CD1c-positive myeloid dendritic cell (primary cell): ENCODE measurements around the gene S100A5.
"Not testable (repeated sequence)": the region's sequence is repeated elsewhere in the genome, so short reads cannot be mapped to it uniquely, and the experiment has no call there.

ENCODE experiments used
- DNase-seq: peaks from one replicate; pipeline ENCODE4 v3.0.0-alpha.2; 2016; ENCODE audit errors: extremely low spot score

S100A5 gene, protein sequence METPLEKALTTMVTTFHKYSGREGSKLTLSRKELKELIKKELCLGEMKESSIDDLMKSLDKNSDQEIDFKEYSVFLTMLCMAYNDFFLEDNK

DNA sequence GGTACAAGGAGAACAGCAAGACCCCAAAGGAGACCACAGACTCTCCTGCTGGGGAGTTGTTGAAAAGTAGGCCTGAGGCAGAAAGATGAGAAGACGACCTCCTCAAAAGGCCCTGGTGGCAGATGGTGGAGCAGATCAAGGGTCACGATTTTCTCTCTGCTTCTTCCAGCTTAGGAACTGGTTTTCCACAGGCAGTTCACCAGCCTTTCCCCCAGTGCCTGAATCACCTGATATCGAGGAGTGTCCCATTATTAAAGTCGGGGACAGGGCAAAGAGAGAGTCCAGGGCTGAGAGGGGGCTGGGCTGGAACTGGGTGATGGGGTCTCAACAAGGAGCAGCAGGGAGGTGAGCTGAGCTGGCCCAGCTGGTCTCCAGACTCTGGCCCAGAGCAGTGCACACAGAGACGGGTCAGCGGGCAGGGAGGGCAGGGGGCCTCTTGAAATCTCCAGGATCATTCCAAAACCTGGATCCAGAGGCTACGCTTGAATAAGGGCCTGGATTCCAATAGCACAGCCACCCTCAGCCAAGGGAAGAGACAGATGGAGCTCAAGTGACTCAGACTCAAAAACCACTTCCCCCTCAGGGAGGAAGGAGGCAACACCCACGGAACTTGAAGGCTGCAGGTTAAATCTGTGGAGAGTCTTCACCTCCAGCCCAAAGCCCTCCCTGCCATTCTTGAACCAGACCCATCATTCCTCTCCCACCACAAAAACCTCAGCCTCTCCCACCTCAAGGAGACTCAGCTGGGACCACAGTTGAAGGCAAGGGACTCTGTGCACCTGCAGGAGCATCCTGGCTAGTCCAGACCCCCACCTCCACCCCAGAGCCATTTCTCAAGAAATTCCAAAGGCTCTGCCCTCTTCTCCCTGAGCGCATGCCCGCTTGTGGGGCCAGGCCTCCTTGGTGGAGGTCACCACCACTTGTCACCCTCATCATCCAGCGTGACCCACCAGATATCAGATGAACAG, at the start of gene S100A5:
Gene S100A5, minus strand, starts transcription at position 541 of the 968 bp plus-strand sequence. CDS start 743 bp downstream, outside the sequence.
- peak; percentile 80 for DNase-seq

DNA sequence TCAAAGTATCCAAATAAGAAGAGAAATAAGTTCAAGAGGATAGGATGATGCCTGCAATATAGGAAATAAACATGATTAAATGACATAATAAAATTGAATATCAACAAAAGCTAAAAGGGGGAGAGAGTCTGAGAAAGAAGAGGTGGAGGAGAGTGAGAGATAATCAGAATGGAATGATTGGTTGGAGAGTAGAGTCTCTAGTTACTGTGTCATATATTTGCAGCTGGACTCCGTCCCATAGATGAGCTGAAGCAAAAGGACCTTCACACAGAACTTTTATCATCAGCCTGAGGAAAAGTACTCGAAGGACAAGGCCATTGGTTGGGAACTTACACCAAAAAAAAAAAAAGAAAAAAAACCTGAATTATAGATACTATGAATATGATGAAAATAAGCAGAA, 47.7 kb upstream of the S100A5 start:
- no peak for DNase-seq

DNA sequence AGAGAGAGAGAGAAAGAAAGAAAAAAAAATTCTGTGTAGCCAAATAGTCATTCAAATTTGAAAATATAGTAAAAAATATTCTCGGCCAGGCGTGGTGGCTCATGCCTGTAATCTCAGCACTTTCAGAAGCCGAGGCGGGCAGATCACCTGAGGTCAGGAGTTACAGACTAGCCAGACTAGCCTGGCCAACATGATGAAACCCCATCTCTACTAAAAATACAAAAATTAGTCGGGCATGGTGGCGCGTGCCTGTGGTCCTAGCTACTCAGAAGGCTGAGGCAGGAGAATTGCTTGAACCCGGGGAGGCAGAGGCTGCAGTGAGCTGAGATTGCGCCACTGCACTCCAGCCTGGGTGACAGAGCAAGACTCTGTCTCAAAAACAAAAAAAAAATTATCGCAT, 47.3 kb upstream of the S100A5 start:
- not testable (repeated sequence) for DNase-seq

DNA sequence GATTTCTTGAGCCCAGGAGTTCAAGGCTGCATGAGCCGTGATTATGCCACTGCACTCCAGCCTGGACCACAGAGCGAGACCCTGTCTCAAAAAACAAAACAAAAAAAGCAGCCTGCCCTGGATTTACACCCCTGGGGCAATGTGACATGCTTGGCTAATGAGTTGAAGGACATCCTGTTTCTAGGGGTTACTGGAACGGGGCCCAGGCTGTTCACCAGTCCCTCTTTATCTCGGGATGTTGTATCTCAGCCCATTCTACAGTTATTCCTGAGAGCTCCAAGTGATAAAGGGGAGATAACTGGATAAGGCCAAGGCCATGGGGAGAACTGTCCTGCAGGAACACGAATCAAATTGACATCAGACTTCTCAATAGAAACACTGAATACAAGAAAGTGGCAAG, 46.6 kb upstream of the S100A5 start:
- DNase-seq = no peak

DNA sequence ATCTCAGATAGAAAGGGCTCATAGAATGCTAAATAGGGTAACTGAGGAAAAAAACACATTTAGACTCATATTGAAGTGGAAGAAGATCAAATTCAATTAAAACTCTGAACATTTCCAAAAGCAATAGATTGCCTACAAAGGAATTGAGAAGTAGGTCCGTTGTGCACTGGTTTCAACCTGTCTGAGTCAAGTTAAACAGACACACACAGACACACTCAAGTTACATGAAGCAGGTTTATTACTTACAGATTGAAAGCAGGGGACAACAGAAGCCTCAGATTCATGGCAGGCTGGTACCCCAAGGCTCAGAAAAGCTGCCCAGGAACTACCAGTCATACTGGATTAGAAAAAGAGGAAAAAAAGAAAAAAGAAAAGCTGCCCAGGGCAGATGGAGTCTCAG, 45.6 kb upstream of the S100A5 start:
- DNase-seq = no peak

DNA sequence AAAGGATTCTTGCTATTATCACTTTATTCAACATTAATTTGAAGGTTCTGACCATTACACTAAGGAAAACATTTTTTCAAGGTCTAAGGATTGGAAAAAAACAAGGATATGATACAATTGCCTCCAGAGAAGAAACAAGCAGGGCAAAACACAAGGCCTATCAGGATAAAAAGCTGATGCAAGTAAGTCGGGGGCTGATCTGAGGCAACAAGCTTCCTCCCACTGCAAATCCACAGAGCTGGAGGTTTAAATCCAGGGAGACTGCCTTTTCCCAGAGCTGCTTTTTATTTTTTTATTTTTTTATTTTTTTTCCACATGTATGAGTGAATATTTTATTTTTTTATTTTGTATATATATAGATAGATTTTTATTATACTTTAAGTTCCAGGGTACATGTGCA, 44.3 kb upstream of the S100A5 start:
- no peak for DNase-seq

DNA sequence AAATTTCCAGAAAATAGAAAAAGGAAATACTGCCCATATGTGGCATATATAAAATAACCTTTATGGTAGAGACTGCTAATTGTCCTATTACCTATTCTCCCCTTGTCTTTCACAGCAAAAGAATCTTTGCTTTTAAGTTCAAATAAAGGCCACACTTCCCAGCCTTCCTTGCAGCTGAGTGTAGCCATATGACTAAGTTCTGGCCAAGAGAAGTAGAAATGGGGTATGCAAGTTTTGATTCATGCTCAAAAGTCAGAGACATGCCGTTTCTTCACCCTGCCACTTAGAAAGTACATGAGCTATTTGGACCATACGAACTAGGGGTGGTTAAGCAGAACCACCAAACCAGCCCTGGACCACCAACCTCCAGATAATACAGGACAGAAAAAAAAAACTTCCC, 43.2 kb upstream of the S100A5 start:
- DNase-seq = no peak

DNA sequence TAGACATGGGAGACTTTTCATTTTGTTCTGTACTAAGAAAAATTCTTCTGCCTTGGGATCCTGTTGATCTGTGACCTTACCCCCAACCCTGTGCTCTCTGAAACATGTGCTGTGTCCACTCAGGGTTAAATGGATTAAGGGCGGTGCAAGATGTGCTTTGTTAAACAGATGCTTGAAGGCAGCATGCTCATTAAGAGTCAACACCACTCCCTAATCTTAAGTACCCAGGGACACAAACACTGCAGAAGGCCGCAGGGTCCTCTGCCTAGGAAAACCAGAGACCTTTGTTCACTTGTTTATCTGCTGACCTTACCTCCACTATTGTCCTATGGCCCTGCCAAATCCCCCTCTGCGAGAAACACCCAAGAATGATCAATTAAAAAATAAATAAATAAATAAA, 42.8 kb upstream of the S100A5 start:
- DNase-seq = not testable (repeated sequence)

DNA sequence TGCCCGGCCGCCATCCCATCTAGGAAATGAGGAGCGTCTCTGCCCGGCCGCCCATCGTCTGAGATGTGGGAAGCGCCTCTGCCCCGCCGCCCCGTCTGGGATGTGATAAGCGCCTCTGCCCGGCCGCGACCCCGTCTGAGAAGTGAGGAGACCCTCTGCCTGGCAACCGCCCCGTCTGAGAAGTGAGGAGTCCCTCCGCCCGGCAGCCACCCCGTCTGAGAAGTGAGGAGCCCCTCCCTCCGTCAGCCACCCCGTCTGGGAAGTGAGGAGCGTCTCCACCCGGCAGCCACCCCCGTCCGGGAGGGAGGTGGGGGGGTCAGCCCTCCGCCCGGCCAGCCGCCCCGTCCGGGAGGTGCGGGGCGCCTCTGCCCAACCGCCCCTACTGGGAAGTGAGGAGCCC, 42.1 kb upstream of the S100A5 start:
- not testable (repeated sequence) for DNase-seq

DNA sequence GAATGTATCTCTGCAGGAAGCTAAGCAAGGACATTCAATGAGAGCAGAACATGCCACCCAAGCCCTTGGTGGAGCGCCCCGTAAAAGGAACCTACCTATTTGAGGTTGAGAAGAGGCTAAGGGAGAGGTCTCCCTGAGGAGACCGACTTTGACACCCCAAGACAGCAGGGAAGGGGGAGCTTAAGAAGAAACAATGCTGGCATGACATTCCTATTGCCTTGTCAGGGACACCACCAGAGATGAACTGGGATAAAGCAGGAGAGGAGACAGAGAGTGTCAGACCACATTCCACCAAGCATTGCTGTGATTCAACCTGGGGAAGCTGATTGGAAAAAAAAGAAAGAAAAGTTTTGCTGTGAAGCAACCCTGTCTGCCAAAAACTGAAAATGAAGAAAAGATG, 38.2 kb upstream of the S100A5 start:
- no peak for DNase-seq

DNA sequence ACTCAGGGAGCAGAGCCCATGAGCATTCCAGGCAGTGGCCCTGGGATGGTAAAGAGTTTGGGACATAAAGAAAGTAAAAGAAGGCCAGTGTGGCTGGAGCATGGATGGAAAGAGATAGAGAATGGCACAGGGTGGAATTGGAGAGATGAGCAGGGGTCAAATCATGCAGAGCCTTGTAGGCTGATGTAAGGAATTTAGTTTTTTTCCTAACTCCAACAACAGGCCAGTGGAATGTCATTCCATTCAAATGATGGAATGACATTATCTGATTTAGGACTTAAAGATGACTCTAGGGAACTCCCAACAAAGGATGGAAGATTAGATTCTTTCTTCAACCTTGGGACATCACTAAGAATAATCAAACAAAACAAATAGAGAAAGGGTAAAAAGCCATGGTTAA, 37.8 kb upstream of the S100A5 start:
- DNase-seq = no peak

DNA sequence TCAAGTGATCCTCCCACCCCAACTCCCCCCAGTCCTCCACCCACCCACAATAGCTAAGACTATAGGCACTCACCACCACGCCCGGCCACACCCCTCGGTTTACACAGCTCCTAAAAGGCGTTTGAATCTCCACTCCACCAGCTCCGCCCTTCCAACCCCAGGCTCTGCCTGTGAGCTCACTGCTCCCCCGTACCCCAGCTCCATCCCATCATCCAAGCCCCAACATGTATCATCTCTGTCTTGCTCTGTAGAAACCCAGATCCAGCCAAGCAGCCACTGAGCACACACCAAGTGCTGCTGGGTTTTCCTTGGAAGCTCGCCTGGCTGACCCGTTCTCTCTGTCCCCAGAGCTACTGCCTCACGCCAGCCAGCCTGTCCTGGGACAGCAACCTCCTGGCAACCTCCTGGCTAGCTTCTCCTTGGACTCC, 36.9 kb upstream of the S100A5 start:
- DNase-seq = no peak

DNA sequence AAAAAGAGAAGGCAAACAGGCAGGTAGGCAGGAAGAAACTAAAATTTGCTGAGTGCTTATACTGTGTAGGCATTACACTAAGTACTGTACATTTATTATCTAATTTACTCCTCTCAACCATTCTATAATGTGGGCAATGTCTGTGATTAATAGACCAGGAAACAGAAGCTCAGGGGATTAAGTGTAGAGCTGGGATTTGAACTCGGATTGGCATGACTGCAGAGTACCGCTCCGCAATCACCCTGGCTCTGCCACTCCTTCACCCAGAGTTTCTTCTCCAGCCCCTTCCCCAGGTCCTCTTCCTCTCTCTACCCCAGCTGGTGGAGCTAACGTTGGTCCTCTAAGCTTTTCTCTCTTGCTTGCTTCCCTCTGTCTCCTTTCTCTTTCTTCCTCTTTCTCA, 36.4 kb upstream of the S100A5 start:
- no peak for DNase-seq

DNA sequence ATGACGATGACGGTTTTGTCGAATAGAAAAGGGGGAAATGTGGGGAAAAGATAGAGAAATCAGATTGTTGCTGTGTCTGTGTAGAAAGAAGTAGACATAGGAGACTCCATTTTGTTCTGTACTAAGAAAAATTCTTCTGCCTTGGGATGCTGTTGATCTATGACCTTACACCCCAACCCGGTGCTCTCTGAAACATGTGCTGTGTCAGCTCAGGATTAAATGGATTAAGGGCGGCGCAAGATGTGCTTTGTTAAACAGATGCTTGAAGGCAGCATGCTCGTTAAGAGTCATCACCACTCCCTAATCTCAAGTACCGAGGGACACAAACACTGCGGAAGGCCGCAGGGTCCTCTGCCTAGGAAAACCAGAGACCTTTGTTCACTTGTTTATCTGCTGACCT, 34.8 kb upstream of the S100A5 start:
- DNase-seq = not testable (repeated sequence)

DNA sequence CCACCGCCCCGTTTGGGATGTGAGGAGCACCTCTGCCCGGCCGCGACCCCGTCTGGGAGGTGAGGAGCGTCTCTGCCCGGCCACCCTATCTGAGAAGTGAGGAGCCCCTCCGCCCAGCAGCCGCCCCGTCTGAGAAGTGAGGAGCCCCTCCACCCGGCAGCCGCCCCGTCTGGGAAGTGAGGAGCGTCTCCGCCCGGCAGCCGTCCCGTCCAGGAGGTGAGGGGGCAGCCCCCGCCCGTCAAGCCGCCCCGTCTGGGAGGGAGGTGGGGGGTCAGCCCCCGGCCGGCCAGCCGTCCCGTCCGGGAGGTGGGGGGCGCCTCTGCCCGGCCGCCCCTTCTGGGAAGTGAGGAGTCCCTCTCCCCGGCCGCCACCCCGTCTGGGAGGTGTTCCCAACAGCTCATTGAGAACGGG, 34.4 kb upstream of the S100A5 start:
- DNase-seq = not testable (repeated sequence)

DNA sequence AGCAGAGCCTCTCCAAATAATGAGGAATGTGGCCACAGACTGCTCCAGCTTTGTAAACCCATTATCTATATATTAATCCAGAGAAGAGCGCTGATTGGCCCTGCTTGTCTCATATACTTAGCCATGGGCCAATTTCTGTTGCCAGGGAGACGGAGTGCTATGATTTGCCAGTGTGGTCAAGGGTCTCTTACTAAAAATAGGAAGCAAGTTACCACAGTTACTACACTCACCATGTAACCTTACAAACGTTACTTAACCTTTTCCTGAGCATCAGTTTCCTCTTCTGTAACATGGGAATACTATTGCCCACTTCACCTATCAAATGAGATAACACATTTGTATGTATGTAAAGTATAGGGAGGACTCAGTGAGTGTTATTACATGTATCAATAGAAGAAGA, 32.6 kb upstream of the S100A5 start:
- DNase-seq = peak; percentile 78

DNA sequence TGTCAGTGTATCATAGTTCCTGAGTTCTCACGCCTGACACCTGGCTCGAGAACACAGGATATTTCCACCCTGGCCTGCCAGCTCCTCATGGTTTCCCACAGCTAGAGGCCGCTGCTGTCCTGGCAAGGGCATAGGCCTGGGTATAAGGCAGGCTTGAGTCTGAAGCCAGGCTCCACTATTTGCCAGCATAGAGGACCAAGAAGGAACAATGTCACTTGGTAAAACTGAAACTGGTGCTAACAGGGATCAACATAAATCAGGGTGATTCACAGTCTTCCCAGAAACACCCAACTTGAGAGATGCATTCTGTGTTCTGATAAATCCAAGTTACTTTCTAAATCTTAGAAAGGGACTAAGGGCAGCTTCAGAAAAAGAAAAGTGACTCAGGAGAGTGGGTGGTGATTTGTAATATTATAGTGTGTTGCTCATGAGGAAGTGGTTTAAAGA, 31.9 kb upstream of the S100A5 start:
- peak; percentile 92 for DNase-seq

DNA sequence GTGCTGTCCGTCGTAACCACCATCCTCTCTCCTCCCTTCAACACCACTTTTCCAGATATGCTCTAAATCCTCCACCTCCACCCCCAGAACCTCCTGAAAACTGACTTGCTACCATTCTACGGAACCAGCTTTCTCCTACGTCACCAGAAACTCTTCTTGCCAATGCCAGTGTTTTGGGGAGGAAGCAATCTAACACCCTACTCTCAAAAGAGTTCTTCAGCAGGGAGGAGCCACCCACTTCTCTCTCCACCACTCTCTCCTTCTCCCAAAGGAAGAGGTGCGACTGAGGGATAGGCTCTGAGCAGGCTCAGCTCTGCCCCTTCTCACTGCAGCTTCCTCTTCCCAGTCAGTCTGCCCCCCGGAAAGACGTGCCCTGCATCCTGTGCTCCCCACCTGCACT, 31.0 kb upstream of the S100A5 start:
- DNase-seq = no peak

DNA sequence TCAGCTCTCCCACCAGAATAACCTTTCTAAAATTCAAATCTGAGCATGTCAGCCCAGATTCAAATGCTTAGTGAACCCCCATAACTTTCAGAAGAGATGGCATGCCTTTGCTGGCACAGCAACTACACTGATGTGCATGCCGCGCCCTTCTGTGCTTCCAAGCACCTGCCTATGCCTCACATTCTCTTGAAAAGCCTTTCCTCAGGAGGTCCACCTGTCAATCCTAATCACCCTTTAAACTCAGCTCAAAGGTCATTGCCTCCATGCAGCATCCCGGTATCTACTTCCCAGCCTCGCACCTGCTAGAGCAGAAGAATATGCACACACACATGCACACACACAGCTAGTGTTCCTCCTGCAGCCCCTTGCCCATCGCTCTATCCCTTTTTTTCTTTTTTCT, 30.1 kb upstream of the S100A5 start:
- no peak for DNase-seq

DNA sequence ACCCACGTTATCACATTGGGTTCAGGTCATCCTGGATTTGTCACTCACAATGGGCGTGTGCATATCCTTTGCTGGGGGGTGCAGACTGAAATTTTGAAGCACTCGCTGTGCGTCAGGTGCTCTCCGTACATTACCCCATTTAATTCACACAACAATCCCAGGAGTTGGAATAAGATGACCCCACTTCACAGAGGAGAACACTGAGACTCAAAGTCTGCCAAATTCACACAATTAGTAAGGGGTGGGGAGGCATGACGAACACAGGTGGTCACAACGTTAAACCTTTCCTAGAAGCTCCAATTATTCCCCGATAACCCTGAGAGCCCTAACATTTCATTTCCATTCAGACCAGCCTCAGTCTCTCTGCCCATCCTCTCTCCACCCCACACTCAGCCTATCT, 28.7 kb upstream of the S100A5 start:
- no peak for DNase-seq

DNA sequence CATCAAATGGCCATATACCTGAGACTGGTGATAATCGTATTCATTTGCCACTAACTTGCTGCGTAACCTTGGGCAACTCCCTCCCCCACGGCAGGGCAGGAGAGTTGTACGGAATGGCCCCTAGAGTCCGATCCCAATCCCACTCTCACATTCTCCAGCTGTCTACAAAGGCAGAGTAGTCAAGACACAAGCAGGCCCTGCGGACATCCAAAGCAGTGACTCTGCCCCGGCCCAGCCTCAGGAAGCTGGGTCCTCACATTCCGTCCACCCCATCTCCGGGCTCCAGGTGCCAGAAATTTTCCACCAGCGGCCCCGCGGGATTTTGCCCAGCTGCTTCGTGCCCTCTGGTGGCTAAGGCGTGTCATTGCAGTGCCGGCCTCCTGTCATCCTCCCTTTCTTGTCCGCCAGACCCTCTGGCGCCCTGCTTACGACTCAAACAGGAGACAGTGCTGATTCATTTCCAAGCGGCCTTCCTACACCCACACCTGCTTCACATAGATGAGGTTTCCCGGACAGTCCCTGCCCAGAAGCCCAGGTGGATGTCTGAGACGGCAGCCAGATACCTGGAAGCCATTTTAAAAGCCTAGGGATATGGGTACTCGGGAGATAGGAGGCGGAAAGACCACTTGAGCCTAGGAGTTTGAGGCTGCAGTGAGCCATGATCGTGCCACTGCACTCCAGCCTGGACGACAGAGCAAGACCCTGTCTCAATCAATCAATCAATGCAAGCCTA, 27.8 kb upstream of the S100A5 start:
- peak; percentile 89 for DNase-seq

DNA sequence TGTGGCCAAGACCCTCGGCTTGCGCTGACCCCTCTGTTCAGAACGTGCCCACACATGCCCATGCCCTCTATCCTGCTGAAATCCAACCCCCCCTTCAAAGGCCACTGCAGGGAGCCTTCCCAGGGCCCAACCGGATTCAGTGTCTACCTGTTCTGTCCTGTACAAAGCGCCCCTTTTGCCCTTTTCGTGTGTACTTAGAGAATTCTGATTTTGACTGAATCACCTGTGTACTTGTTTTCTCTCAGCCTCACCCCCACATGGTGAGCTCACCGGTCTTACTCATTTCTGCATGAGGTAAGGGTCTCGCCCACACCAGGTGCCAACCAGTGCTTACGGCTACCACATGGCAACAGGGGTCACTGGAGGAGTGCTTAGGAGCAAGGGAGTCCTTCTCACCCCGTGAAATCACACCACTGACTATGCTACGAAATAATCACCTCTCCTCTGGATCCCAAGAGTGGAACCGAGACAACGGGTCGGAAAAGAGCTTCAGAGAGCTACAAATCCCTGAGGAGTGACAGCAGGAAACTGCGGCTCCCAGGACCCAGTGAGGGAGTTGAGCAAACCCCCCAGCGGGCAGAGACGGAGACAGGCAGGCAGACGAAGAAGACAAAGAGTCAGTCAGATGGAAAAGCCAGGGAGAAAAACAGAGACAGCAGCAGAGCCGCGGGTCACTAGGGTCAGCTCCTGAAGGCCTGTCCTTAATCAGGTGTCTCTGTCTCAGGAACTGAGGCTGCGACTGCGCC, 27.1 kb upstream of the S100A5 start:
- DNase-seq = peak; percentile 34
